Right atrium auricular region (tissue), 2 donors: ENCODE results near the gene HDX. TPM values are rescaled to one million over a fixed set of nuclear protein-coding genes. Genes with fewer than 3 reads are reported as not detected.

Source experiments
- DNase-seq: peaks from one replicate; pipeline ENCODE4 v3.0.0-alpha.2; 2019; ENCODE audit warnings: low spot score
- H3K27ac ChIP-seq, 2 donors: fragments of 200-600 bp; sonication (generic); 1 replicate in 1 of 2; 2 replicates in 1 of 2; pipeline ENCODE4 v1.5.1; 2016 to 2019
- H3K27me3 ChIP-seq, 2 donors: fragments of 200-600 bp; sonication (generic); one replicate each; pipeline versions ENCODE4 v1.5.1 to v1.6.0; 2017 to 2019
- H3K36me3 ChIP-seq: fragments of 200-600 bp; sonication (generic); one replicate; pipeline ENCODE4 v1.5.1; 2016
- H3K4me1 ChIP-seq, 2 donors: fragments of 200-600 bp; sonication (generic); one replicate each; pipeline versions ENCODE4 v1.5.1 to v1.6.0; 2017 to 2019
- H3K4me3 ChIP-seq, 2 donors: fragments of 200-600 bp; sonication (generic); 1 replicate in 1 of 2; 2 replicates in 1 of 2; pipeline ENCODE4 v1.5.1; 2017 to 2019; ENCODE audit warnings: mild to moderate bottlenecking in 1 of 2, moderate library complexity in 1 of 2
- H3K9me3 ChIP-seq, 2 donors: fragments of 200-600 bp; sonication (generic); one replicate each; pipeline ENCODE4 v1.5.1; 2019
- CTCF ChIP-seq, 2 donors: fragments of 200-600 bp; sonication (generic); IDR thresholded peaks; one replicate each; pipeline ENCODE4 v1.5.1; 2019; ENCODE audit warnings: antibody characterized with exemption in 2 of 2
- total RNA-seq, 2 donors: library from RNA; depleted of rRNA; stranded (reverse); fragments of >200 nt; gene quantifications; one replicate each; pipeline ENCODE4 v1.1.0, GENCODE V29; 2016

HDX gene
- total RNA-seq, 2 donors from 2014 or later, result 2.9 to 3.0 TPM

DNA sequence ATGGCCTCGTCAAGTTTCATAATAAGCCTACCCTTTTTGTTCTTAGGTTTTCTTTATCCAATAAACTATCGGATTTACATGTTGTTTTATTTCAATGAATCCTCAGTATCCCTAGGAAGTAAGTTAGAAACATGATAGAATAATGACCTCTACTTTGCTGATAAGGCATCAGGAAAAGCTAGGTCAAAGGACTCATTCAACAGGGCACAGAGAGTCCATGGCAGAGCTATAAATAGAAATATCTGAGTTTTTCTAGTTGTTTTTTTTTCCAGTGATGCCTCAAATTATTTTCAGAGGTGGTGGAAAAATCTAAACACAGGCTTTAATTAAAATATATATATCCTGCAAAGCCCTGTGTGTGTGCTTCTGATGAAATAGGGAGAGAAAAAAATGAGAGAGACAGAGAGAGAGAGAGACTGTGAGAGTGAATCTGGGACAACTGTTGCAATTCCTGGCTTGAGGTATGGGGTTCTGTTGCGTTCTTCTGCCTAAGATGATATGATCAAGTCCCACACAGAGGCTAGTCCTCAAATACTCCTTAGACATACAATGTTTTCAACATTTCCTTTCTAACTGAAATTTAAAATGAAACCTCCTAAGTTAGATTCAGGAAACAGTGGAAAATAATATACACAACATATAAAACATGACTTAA is 139.9 kb downstream of the HDX start:
- Histone ChIP-seq H3K4me3 (no peak overlapping the region), H3K9me3 (peaks cover 2 to 9% of the 10 kb centered on the region in 2 donors), H3K4me1 (no peaks in the 10 kb centered on the region), H3K27ac (no peak overlapping the region), H3K36me3 (no peaks in the 10 kb centered on the region), H3K27me3 (no peaks in the 10 kb centered on the region)
- no peak for TF ChIP-seq CTCF (IDR thresholded peaks at IDR 0.05)
- no peak for DNase-seq

GRCh38 chrX:84358271-84358670 is 144.0 kb downstream of the HDX start:
- Histone ChIP-seq H3K36me3 (no peaks in the 10 kb centered on the region), H3K4me1 (no peaks in the 10 kb centered on the region), H3K27me3 (no peaks in the 10 kb centered on the region), H3K4me3 (no peak overlapping the region), H3K27ac (no peak overlapping the region), H3K9me3 (no peaks in the 10 kb centered on the region)
- no peak for DNase-seq
- no peak for TF ChIP-seq CTCF (IDR thresholded peaks at IDR 0.05)

- Histone ChIP-seq H3K27ac (no peak overlapping the region), H3K4me1 (no peaks in the 10 kb centered on the region), H3K9me3 (no peaks in the 10 kb centered on the region), H3K27me3 (no peaks in the 10 kb centered on the region), H3K4me3 (no peak overlapping the region), H3K36me3 (no peaks in the 10 kb centered on the region)
- TF ChIP-seq CTCF (IDR thresholded peaks at IDR 0.05), result no peak
- DNase-seq, result no peak
Observed at GRCh38 chrX:84357296-84357695, 145.0 kb downstream of the HDX start.

DNA sequence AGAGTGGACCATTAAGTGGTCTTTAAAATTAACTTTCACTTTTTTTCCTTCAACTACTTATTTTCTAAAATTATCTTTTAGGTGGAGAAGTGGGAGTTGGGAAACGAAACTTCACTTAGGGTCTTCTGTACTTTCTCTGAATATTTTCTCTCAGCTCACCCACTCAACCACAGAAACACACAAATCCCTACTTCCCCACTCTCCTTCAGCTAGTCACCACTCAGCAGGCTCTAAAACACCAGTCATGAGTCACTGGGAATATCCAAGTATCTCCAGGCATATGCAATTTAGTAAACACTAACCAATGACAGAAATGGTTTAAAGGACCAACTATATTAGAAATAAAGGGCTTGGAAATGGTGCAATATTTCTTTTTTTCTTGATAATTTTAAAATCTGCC is 161.3 kb downstream of the HDX start:
- no peak for DNase-seq
- no peak for TF ChIP-seq CTCF (IDR thresholded peaks at IDR 0.05)
- H3K27me3 ChIP-seq, result no peaks in the 10 kb centered on the region
- no peaks in the 10 kb centered on the region for H3K9me3 ChIP-seq
- H3K4me1 ChIP-seq, result no peaks in the 10 kb centered on the region
- H3K27ac ChIP-seq, result no peak overlapping the region
- no peaks in the 10 kb centered on the region for H3K36me3 ChIP-seq
- no peak overlapping the region for H3K4me3 ChIP-seq

DNA sequence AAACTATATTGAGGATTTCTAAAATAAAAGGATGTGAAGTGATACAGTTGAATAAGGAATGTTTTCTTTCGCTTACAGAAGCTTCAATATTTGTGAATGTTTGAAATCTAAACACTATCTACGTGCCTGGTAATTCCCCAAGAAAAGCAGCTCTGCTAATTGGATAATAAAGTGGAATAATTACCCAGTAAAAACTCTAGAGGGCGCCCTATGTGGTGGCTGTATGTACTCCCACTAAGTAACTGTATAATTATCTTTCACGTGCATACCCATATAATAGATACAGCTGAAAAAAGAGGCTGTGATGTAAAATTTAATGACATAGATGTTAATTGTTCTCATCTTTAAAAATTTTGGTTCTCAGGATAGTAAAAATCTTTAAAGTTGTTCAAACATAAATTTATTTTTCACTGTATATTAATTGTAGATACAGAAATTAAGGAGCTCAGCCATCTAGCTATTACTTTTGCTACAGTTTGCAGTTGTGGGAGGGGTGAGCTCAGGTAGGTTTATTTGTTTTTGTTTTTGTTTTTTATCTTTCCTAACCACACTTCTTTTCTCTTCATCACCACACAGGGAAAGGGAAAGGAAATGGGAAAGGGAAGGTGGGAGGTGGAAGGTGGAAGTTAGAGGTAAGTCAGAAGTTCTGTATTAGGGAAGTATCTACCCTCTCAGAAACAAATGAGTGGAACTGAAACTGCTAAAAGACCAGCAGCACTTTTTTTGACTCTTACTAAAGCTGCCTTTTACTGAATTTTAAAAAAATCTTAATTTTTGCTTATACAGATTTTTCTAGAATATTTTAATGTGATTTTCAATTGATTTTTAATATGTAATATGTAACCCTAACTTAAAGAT is 162.5 kb downstream of the HDX start:
- H3K27me3 ChIP-seq, result no peaks in the 10 kb centered on the region
- no peaks in the 10 kb centered on the region for H3K4me1 ChIP-seq
- TF ChIP-seq CTCF (IDR thresholded peaks at IDR 0.05), result peak; percentile 53 to 71
- DNase-seq, result no peak
- no peaks in the 10 kb centered on the region for H3K9me3 ChIP-seq
- H3K36me3 ChIP-seq, result no peaks in the 10 kb centered on the region
- H3K27ac ChIP-seq, result no peak overlapping the region
- H3K4me3 ChIP-seq, result no peak overlapping the region
